NT2/D1 (cell line): ENCODE measurements around the gene GSN.

Source experiments
- SUZ12 ChIP-seq: IDR thresholded peaks from 2 replicates; pipeline ENCODE4 v1.6.1; 2011; ENCODE audit not compliant: insufficient read length, insufficient read depth; ENCODE audit errors: extremely low read depth
- ZNF274 ChIP-seq: IDR thresholded peaks from 2 replicates; pipeline ENCODE4 v1.6.1; 2011; ENCODE audit warnings: mild to moderate bottlenecking, low read depth, low read length

DNA sequence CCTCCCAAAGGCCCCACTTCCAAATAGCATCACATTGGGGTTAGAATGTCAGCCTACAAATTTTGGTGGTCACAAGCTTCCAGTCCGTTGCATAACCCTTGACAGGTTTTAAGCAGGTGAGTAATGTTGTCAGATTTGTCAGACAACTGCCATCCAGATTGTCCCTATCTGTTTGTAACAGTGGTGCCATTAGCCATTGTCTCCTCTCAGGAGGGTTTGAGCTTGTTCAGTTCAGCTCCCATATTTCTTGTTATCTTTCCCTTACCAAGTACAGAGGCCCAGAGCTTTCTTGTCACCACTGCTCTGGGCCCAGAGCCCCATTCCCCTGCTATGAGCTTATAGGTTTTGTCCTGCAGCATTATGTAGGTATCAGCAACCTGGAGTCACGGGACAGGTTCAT is 14.8 kb upstream of the GSN start:
- TF ChIP-seq ZNF274 (no peak), SUZ12 (no peak)
